IMR-90 (cell line): ENCODE results near the gene CAPN8. TPM values are rescaled to one million over a fixed set of nuclear protein-coding genes. Genes with fewer than 3 reads are reported as not detected.

Experiments used
- ATAC-seq: fragments of 200-7000 bp; cut with Tn5 transposase; 2 replicates; pipeline ENCODE4 v1.9.1; 2020; ENCODE audit warnings: low read depth, mild to moderate bottlenecking, moderate library complexity
- BruUV-seq: library from RNA; stranded (reverse); fragments of 400-500 nt; replicated peaks from 2 replicates; lab custom pipeline; 2021; lab: Mats Ljungman, UMichigan
- CTCF ChIA-PET: fragments of 300-600 bp; formaldehyde crosslinking; extraction: SDS; loops from one replicate; lab custom pipeline; 2021; ENCODE audit warnings: antibody characterized with exemption; lab: Yijun Ruan, JAX
- POLR2A ChIA-PET: fragments of 300-600 bp; sonication (Branson Sonifier 250); formaldehyde crosslinking; loops from one replicate; lab custom pipeline; 2022; ENCODE audit warnings: antibody characterized with exemption; ENCODE audit not compliant: unreplicated experiment; lab: Charles Lee
- DNase-seq: peaks from one replicate; pipeline ENCODE4 v3.0.0; 2013
- H2AFZ ChIP-seq: replicated peaks from 2 replicates; pipeline ENCODE3; 2013; ENCODE audit warnings: low read length, mild to moderate bottlenecking; ENCODE audit not compliant: poor library complexity
- H2AK5ac ChIP-seq: 2 replicates; pipeline ENCODE4 v1.6.1; 2013; ENCODE audit warnings: low read depth, low read length, inconsistent platforms
- H2AK9ac ChIP-seq: replicated peaks from 2 replicates; pipeline ENCODE3; 2013; ENCODE audit warnings: mild to moderate bottlenecking, low read depth, low read length, moderate library complexity; ENCODE audit not compliant: poor library complexity
- H2BK120ac ChIP-seq: 2 replicates; pipeline ENCODE4 v1.6.1; 2013; ENCODE audit warnings: low read depth, low read length, inconsistent platforms
- H2BK15ac ChIP-seq: 3 replicates; pipeline ENCODE4 v1.6.1; 2013; ENCODE audit warnings: low read depth, low read length, inconsistent platforms
- H2BK20ac ChIP-seq: 2 replicates; pipeline ENCODE4 v1.6.1; 2013; ENCODE audit warnings: low read depth, mild to moderate bottlenecking, inconsistent platforms, low read length, moderate library complexity
- H2BK5ac ChIP-seq: 2 replicates; pipeline ENCODE4 v1.6.1; 2013; ENCODE audit warnings: mild to moderate bottlenecking, low read depth, low read length, inconsistent platforms; ENCODE audit not compliant: poor library complexity, severe bottlenecking
- H3K14ac ChIP-seq: replicated peaks from 2 replicates; pipeline ENCODE4 v1.6.1; 2013; ENCODE audit warnings: low read depth, low read length, inconsistent platforms
- H3K18ac ChIP-seq: 2 replicates; pipeline ENCODE4 v1.6.1; 2013; ENCODE audit warnings: low read depth, low read length, control low read depth
- H3K23ac ChIP-seq: 2 replicates; pipeline ENCODE4 v1.6.1; 2013; ENCODE audit warnings: low read depth, low read length, inconsistent platforms
- H3K27ac ChIP-seq: 2 replicates; pipeline ENCODE4 v1.5.1; 2013; ENCODE audit warnings: mild to moderate bottlenecking, control low read depth, low read length; ENCODE audit not compliant: insufficient read depth
- H3K27me3 ChIP-seq: 2 replicates; pipeline ENCODE4 v1.6.1; 2013; ENCODE audit warnings: low read length; ENCODE audit not compliant: control insufficient read depth, insufficient read depth
- H3K36me3 ChIP-seq: 2 replicates; pipeline ENCODE4 v1.6.1; 2013; ENCODE audit warnings: low read length, mixed read lengths; ENCODE audit not compliant: control insufficient read depth, insufficient read depth
- H3K4ac ChIP-seq: 2 replicates; pipeline ENCODE4 v1.6.1; 2013; ENCODE audit warnings: low read depth, low read length, inconsistent platforms
- H3K4me1 ChIP-seq: 2 replicates; pipeline ENCODE4 v1.6.1; 2013; ENCODE audit warnings: low read length, mixed read lengths; ENCODE audit not compliant: control insufficient read depth, insufficient read depth
- H3K4me2 ChIP-seq: 2 replicates; pipeline ENCODE4 v1.6.1; 2013; ENCODE audit warnings: low read depth, mild to moderate bottlenecking, control low read depth, low read length, moderate library complexity
- H3K4me3 ChIP-seq: 2 replicates; pipeline ENCODE4 v1.5.1; 2013; ENCODE audit warnings: low read depth, mild to moderate bottlenecking, control low read depth, low read length, moderate library complexity; ENCODE audit not compliant: insufficient read depth
- H3K56ac ChIP-seq: 2 replicates; pipeline ENCODE4 v1.6.1; 2013; ENCODE audit warnings: low read length, inconsistent platforms; ENCODE audit not compliant: insufficient read depth; ENCODE audit errors: extremely low read depth
- H3K79me1 ChIP-seq, 2 experiments: 2 replicates each; pipeline ENCODE4 v1.6.1; 2013; ENCODE audit warnings: low read length in 2 of 2, inconsistent platforms in 1 of 2, low read depth in 1 of 2
- H3K9ac ChIP-seq: 2 replicates; pipeline ENCODE4 v1.6.1; 2013; ENCODE audit warnings: low read depth, low read length, control low read depth
- H3K9me1 ChIP-seq: 2 replicates; pipeline ENCODE4 v1.6.1; 2013; ENCODE audit warnings: low read length, inconsistent platforms; ENCODE audit not compliant: insufficient read depth
- H3K9me3 ChIP-seq: 2 replicates; pipeline ENCODE4 v1.6.1; 2013; ENCODE audit warnings: low read length; ENCODE audit not compliant: control insufficient read depth, insufficient read depth
- H4K20me1 ChIP-seq: 2 replicates; pipeline ENCODE4 v1.6.1; 2013; ENCODE audit warnings: low read length, inconsistent platforms; ENCODE audit not compliant: insufficient read depth
- H4K5ac ChIP-seq: 2 replicates; pipeline ENCODE4 v1.6.1; 2013; ENCODE audit warnings: mild to moderate bottlenecking, low read depth, low read length, control low read depth
- H4K8ac ChIP-seq, 2 experiments: 2 replicates each; pipeline ENCODE4 v1.6.1; 2013; ENCODE audit warnings: low read depth in 2 of 2, low read length in 2 of 2, control low read depth in 1 of 2, inconsistent platforms in 1 of 2
- H4K91ac ChIP-seq: 2 replicates; pipeline ENCODE4 v1.6.1; 2013; ENCODE audit warnings: low read depth, low read length, inconsistent platforms; ENCODE audit not compliant: insufficient read depth
- CEBPB ChIP-seq: IDR thresholded peaks from 2 replicates; pipeline ENCODE4 v1.6.1; 2012; ENCODE audit warnings: low read depth, low read length, improper control_type of control experiment
- CHD1 ChIP-seq: IDR thresholded peaks from 2 replicates; pipeline ENCODE4 v1.6.1; 2012; ENCODE audit warnings: low read depth, low read length, improper control_type of control experiment
- FOS ChIP-seq: fragments of 150-350 bp; IDR thresholded peaks from 2 replicates; pipeline ENCODE4 v1.6.1; 2016; ENCODE audit warnings: low read depth, low read length
- MAFK ChIP-seq: IDR thresholded peaks from 2 replicates; pipeline ENCODE4 v1.6.1; 2012; ENCODE audit warnings: low read depth, low read length, improper control_type of control experiment
- MAZ ChIP-seq: IDR thresholded peaks from 2 replicates; pipeline ENCODE4 v1.6.1; 2012; ENCODE audit warnings: low read depth, mild to moderate bottlenecking, low read length, improper control_type of control experiment, moderate library complexity, borderline replicate concordance
- MXI1 ChIP-seq: IDR thresholded peaks from 2 replicates; pipeline ENCODE4 v1.6.1; 2012; ENCODE audit warnings: low read depth, mild to moderate bottlenecking, low read length, moderate library complexity, borderline replicate concordance
- NFE2L2 ChIP-seq: fragments of 150-350 bp; IDR thresholded peaks from 2 replicates; pipeline ENCODE4 v1.6.1; 2016; ENCODE audit warnings: low read depth, mild to moderate bottlenecking, low read length
- POLR2A ChIP-seq: IDR thresholded peaks from 2 replicates; pipeline ENCODE4 v1.6.1; 2012; ENCODE audit warnings: mild to moderate bottlenecking, low read depth, low read length
- RAD21 ChIP-seq: IDR thresholded peaks from 2 replicates; pipeline ENCODE4 v1.6.1; 2012; ENCODE audit warnings: low read length, improper control_type of control experiment
- RFX5 ChIP-seq: IDR thresholded peaks from 2 replicates; pipeline ENCODE4 v1.8.0; 2012; ENCODE audit warnings: low read depth, mild to moderate bottlenecking, low read length, moderate library complexity
- WGBS, 2 experiments: methylation state at CpG; one replicate each; pipeline versions ENCODE4 v1.1.5 to v1.1.7; 2013; ENCODE audit warnings: missing lambda C conversion rate in 2 of 2; ENCODE audit not compliant: insufficient read length in 1 of 2; ENCODE audit errors: extremely low coverage in 2 of 2; 5-methylcytosine and 5-hydroxymethylcytosine counted together
- dilution Hi-C: fragments of 300-500 bp; cut with HindIII; formaldehyde crosslinking; loops from one replicate; pipeline ENCODE4 v1.14.3; 2018; ENCODE audit warnings: low sequenced_read_pairs; ENCODE audit not compliant: unreplicated experiment
- in situ Hi-C: fragments of 300-500 bp; cut with MboI; formaldehyde crosslinking; loops from 3 replicates; pipeline ENCODE4 v1.14.3; 2019; ENCODE audit warnings: low sequenced_read_pairs, inconsistent platforms, mixed read lengths
- intact Hi-C: fragments of 100-400 bp; cut with micrococcal nuclease; formaldehyde crosslinking; loops from 2 replicates; pipeline ENCODE4 v1.10.0; 2022
- polyA plus RNA-seq, 3 experiments: library from polyadenylated mRNA; depleted of rRNA; stranded (reverse); fragments of >200 nt; gene quantifications; 2 replicates each; pipeline ENCODE4 v1.2.3, GENCODE V29; 2012; ENCODE audit warnings: low replicate concordance in 1 of 3
- total RNA-seq: library from RNA; depleted of rRNA; stranded (reverse); fragments of >200 nt; gene quantifications from 2 replicates; pipeline ENCODE4 v1.2.3, GENCODE V29; 2012

CAPN8 gene
- total and polyA plus RNA-seq, 2 of the 4 experiments (the other 2 are of a cell fraction), result not detected

GRCh38 chr1:223659711-223660110 lies 5.8 kb downstream of the CAPN8 start:
- DNase-seq (no peak), ATAC-seq (no peak)
- dilution Hi-C loops (no loop called here), in situ Hi-C loops (no loop called here), intact Hi-C loops (no loop called here)
- no peak overlapping the region for H3K4me2 ChIP-seq
- H4K5ac ChIP-seq, result no peak overlapping the region
- no TSS peak for BruUV-seq
- H4K91ac ChIP-seq, result no peak overlapping the region
- H2BK20ac ChIP-seq, result no peak overlapping the region
- 60% methylated on average over 1 of the region's 4 CpGs; no CpG with 5 or more reads in 1 of the 2 experiments for WGBS, 2 experiments
- no peak overlapping the region for H2BK5ac ChIP-seq
- no peaks in the 10 kb centered on the region for H3K36me3 ChIP-seq
- H4K8ac ChIP-seq, result no peak overlapping the region
- no peak overlapping the region for H3K14ac ChIP-seq
- no peak overlapping the region for H3K23ac ChIP-seq
- no peak overlapping the region for H3K18ac ChIP-seq
- no peak overlapping the region for H2BK15ac ChIP-seq
- no peaks in the 10 kb centered on the region for H3K4me1 ChIP-seq
- H2AFZ ChIP-seq, result no peak overlapping the region
- no peak overlapping the region for H3K9ac ChIP-seq
- H3K9me1 ChIP-seq, result no peaks in the 10 kb centered on the region
- H4K20me1 ChIP-seq, result no peaks in the 10 kb centered on the region
- ChIA-PET CTCF (no interaction called here), POLR2A (no interaction called here)
- H3K56ac ChIP-seq, result no peak overlapping the region
- no peak overlapping the region for H3K27ac ChIP-seq
- no peak overlapping the region for H2AK5ac ChIP-seq
- H3K4me3 ChIP-seq, result no peak overlapping the region
- H2AK9ac ChIP-seq, result no peak overlapping the region
- no peaks in the 10 kb centered on the region for H3K79me1 ChIP-seq
- no peak overlapping the region for H3K4ac ChIP-seq
- H3K27me3 ChIP-seq, result peaks cover 11% of the 10 kb centered on the region
- no peak overlapping the region for H2BK120ac ChIP-seq
- no peaks in the 10 kb centered on the region for H3K9me3 ChIP-seq
- TF ChIP-seq MAZ (no peak), MAFK (no peak), MXI1 (no peak), FOS (no peak), CHD1 (no peak), RFX5 (no peak), RAD21 (no peak), POLR2A (no peak), NFE2L2 (no peak), CEBPB (no peak)
